Measurements from ENCODE around the gene RAD50.

RAD50 gene

DNA sequence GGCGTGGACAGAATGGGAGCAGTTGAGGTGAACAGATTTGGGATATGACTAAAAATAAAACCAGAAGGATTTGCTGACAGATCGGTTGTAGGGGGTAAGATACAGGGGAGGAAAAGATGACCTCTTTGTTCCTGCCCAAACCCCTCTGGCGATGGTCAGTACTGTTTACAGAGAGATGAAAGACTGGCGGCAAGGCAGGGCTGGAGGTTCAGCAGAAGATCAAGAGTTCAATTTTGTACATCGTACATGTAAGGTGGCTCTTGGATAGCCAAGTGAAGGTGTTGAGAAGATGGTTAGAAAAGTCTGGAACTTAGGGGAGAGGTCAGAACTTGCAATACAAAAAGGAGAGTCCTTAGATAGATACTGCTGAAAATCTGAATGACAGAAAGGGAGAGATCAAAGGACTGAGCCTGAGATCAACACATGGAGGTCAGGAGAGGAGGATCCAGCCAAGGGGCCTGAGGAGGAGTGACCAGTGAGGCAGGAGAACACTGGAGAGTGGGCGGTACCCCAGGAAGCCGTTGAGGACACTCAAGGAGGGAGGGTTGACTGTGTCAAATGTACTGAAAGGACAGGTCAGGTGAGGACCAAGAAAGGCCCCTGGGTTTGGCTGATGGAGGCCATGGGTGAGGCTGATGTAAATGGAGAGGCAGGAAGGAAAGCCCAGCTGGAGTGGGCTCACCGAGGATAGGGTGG, 124.2 kb downstream of the RAD50 start:
- 89% methylated on average over 8 of the region's 8 CpGs for WGBS

DNA sequence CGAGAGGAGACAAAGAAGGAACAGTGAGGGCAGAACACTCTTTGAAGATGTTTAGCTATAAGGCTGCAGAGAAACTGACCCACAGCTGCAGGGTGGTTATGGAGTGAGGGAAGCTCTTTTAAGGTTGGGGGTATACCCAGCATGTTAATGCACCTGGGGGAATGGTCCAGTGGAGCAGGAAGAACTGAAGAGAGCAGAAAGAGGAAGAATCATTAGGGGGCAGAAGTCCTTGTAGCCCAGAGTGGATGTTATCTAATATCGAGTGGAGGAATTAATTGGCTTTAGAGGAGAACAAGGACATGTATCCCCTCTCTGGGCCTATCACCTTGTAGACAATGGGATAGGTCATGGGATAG, 124.7 kb downstream of the RAD50 start:
- H3K9me3 ChIP-seq (ENCODE audit: insufficient read depth, low read depth, low read length) = no peaks in the 10 kb centered on the region
- no peaks in the 10 kb centered on the region for H3K36me3 ChIP-seq (ENCODE audit: insufficient read depth, low read length)
- H3K4me1 ChIP-seq (ENCODE audit: insufficient read depth, low read length) = no peaks in the 10 kb centered on the region
- H3K27ac ChIP-seq (ENCODE audit: low read depth, low read length) = no peak overlapping the region
- H3K27me3 ChIP-seq (ENCODE audit: insufficient read depth, low read length) = no peaks in the 10 kb centered on the region
- no peak overlapping the region for H3K4me3 ChIP-seq (ENCODE audit: low read length)
- no peak overlapping the region for H3K9ac ChIP-seq (ENCODE audit: low read depth, low read length)
- 95% methylated on average over 2 of the region's 2 CpGs for WGBS

More for the DNA sequence above, 124.2 kb downstream of the RAD50 start:
- Histone ChIP-seq H3K4me3 (ENCODE audit: low read length) (no peak overlapping the region), H3K27me3 (ENCODE audit: insufficient read depth, low read length) (no peaks in the 10 kb centered on the region), H3K4me1 (ENCODE audit: insufficient read depth, low read length) (no peaks in the 10 kb centered on the region), H3K27ac (ENCODE audit: low read depth, low read length) (no peak overlapping the region), H3K9ac (ENCODE audit: low read depth, low read length) (no peak overlapping the region), H3K9me3 (ENCODE audit: insufficient read depth, low read depth, low read length) (no peaks in the 10 kb centered on the region), H3K36me3 (ENCODE audit: insufficient read depth, low read length) (no peaks in the 10 kb centered on the region)

DNA sequence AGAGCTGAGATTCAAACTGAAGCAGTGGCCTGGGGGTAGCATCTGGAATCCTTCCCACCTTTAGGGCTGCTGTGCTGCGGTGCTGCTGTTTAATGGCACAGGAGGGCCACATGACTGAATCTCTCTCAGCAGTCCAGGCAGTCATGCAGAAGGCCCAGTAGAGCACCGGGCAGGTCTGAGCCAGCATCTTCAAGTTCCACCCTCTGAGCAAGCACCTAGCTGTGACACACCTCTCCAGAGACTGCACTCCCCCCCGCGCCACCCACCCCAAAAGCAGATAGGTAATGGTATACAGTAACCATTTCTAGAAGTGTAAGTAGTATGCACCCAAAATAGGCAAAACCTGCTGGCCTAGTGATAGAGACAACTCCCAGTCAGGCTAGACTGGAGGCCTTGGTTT, 125.2 kb downstream of the RAD50 start:
- H3K9ac ChIP-seq (ENCODE audit: low read depth, low read length) = no peak overlapping the region
- H3K27ac ChIP-seq (ENCODE audit: low read depth, low read length) = no peak overlapping the region
- H3K4me3 ChIP-seq (ENCODE audit: low read length) = no peak overlapping the region
- H3K9me3 ChIP-seq (ENCODE audit: insufficient read depth, low read depth, low read length) = no peaks in the 10 kb centered on the region
- no peaks in the 10 kb centered on the region for H3K27me3 ChIP-seq (ENCODE audit: insufficient read depth, low read length)
- H3K36me3 ChIP-seq (ENCODE audit: insufficient read depth, low read length) = no peaks in the 10 kb centered on the region
- H3K4me1 ChIP-seq (ENCODE audit: insufficient read depth, low read length) = no peaks in the 10 kb centered on the region
- 95% methylated on average over 4 of the region's 4 CpGs for WGBS

DNA sequence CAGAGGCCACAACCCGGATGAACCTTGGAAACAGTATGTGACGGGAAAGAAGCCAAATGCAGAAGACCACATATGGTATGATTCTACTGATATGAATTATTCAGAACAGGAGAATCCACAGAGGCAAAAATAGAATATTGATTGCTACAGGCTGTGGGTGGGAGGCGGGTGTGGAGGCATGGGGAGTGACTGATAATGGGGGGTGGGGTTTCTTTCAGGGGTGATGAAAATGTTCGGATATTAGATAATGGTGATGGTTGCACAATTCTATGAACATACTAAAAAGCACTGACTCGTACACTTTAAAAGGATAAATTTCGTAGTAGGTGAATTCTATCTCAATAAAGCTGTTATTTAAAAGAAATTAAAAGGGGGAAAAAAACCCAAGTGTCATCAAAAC, 127.7 kb downstream of the RAD50 start:
- Histone ChIP-seq H3K4me1 (ENCODE audit: insufficient read depth, low read length) (no peaks in the 10 kb centered on the region), H3K27me3 (ENCODE audit: insufficient read depth, low read length) (no peaks in the 10 kb centered on the region), H3K9ac (ENCODE audit: low read depth, low read length) (no peak overlapping the region), H3K4me3 (ENCODE audit: low read length) (no peak overlapping the region), H3K36me3 (ENCODE audit: insufficient read depth, low read length) (no peaks in the 10 kb centered on the region), H3K9me3 (ENCODE audit: insufficient read depth, low read depth, low read length) (no peaks in the 10 kb centered on the region), H3K27ac (ENCODE audit: low read depth, low read length) (no peak overlapping the region)
- 95% methylated on average over 5 of the region's 6 CpGs for WGBS

DNA sequence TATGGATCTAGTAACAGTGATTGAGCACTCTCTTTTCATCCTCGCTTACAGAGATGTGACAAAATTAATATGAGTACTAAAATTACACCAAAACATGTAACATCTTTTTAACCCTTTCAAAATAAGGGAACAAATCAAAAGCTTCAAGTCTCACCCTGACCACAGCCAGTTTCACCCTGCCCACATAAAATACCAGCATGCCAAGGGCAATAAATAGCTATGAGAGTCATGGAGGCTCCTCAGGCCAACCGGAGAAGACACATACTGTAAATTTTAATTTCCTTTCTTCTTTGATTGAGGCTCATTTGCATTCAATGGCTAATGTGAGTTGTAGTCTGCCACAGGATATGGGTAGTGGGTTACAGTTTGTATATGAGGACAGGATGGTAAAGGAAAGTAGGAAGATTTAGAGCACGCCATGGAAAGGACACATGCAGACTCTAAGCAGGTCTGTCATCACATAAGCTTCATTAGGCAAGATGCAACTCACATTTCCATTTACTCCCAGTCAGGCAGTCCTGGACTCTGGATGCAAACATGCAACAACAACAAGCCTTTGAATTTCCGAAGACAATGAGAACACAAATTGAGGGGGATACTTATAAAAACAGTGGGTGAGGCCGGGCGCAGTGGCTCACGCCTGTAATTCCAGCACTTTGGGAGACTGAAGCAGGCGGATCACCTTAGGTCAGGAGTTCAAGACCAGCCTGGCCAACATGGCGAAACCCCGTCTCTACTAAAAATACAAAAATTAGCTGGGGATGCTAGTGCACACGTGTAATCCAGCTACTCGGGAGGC, 128.3 kb downstream of the RAD50 start:
- Histone ChIP-seq H3K4me3 (ENCODE audit: low read length) (no peak overlapping the region), H3K27ac (ENCODE audit: low read depth, low read length) (no peak overlapping the region), H3K9ac (ENCODE audit: low read depth, low read length) (no peak overlapping the region), H3K9me3 (ENCODE audit: insufficient read depth, low read depth, low read length) (no peaks in the 10 kb centered on the region), H3K36me3 (ENCODE audit: insufficient read depth, low read length) (no peaks in the 10 kb centered on the region), H3K4me1 (ENCODE audit: insufficient read depth, low read length) (no peaks in the 10 kb centered on the region), H3K27me3 (ENCODE audit: insufficient read depth, low read length) (no peaks in the 10 kb centered on the region)
- 94% methylated on average over 11 of the region's 12 CpGs for WGBS

DNA sequence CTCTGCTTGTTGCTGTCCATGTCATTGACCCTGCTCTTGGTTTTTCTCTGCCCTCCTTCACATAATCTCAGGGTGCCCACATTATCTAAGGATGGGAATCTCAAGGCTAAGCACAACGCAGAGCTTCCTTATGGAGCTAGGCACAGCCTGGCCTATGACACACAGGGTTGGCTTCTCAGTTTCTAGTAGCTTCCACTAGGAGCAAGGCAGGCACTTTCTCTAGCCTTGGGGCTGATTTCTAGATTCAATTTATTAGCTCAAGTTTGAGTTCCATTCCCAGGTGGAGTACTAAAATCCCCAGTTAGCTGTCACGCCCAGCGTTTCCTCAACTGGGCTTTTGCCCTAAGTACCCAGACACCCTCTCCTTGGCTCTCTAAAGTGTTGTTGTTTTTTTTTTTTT, 129.4 kb downstream of the RAD50 start:
- 92% methylated on average over 3 of the region's 3 CpGs for WGBS
- H3K9me3 ChIP-seq (ENCODE audit: insufficient read depth, low read depth, low read length) = no peaks in the 10 kb centered on the region
- H3K27ac ChIP-seq (ENCODE audit: low read depth, low read length) = no peak overlapping the region

DNA sequence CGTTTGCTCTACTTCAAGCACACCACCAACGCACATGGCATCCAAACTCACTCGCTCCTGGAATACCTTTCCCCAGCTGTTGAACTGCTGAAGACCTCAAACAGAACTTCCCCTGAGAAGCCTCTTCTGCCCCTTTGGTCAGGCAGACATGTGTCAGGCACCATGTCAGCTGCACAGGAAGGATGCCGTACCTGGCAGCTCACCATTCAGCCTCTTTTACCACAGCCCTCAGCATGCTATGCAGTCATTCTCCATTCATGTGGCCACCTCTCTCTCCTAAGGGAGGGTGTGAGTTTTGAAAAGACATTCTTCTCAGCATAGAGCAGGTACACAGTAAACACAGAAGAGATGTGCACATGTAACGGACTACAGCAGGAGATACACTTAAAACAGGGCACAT, 131.2 kb downstream of the RAD50 start:
- no peaks in the 10 kb centered on the region for H3K9me3 ChIP-seq (ENCODE audit: insufficient read depth, low read depth, low read length)
- H3K4me3 ChIP-seq (ENCODE audit: low read length) = no peak overlapping the region
- 89% methylated on average over 5 of the region's 5 CpGs for WGBS
- H3K4me1 ChIP-seq (ENCODE audit: insufficient read depth, low read length) = no peaks in the 10 kb centered on the region
- no peak overlapping the region for H3K27ac ChIP-seq (ENCODE audit: low read depth, low read length)
- H3K36me3 ChIP-seq (ENCODE audit: insufficient read depth, low read length) = no peaks in the 10 kb centered on the region
- H3K9ac ChIP-seq (ENCODE audit: low read depth, low read length) = no peak overlapping the region
- no peaks in the 10 kb centered on the region for H3K27me3 ChIP-seq (ENCODE audit: insufficient read depth, low read length)

More for the DNA sequence above, 129.4 kb downstream of the RAD50 start:
- Histone ChIP-seq H3K9ac (ENCODE audit: low read depth, low read length) (no peak overlapping the region), H3K4me3 (ENCODE audit: low read length) (no peak overlapping the region), H3K4me1 (ENCODE audit: insufficient read depth, low read length) (no peaks in the 10 kb centered on the region), H3K36me3 (ENCODE audit: insufficient read depth, low read length) (no peaks in the 10 kb centered on the region), H3K27me3 (ENCODE audit: insufficient read depth, low read length) (no peaks in the 10 kb centered on the region)

DNA sequence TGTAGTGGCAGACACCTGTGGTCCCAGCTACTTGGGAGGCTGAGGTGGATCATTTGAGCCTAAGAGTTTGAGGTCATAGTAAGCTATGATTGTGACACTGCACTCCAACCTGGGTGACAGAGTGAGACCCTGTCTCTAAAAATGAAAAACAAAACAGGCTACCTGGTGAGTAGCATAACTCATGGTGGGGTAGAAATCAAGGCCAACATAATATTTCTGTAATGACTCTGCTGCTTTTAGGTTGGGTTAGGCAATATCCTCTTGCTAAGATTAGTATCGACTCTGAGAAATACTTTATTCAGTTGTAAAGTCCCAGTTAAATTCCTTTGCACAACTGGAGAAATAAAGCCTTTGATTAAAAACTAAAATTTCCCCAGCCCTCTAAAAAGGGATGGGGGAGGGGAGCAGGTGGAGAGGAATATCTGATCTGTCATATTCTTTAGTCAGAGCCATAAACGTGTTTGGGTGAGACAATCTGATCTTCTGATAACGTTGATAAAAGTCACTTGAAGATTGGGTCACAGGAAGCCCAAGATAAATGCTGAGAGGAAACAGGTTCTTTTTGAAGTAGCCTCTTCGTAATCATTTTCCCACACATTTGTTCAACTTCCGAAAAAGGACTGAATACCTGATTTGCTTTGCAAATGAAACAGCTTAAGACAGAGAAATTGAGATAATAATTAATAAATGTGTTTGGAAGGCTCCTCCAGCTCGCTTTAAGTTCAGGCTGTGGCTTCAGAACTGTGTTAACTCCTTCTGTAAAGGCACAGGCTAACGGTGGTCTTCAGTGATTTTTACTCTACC, 132.0 kb downstream of the RAD50 start:
- no peaks in the 10 kb centered on the region for H3K36me3 ChIP-seq (ENCODE audit: insufficient read depth, low read length)
- H3K9ac ChIP-seq (ENCODE audit: low read depth, low read length) = no peak overlapping the region
- H3K27ac ChIP-seq (ENCODE audit: low read depth, low read length) = no peak overlapping the region
- H3K4me3 ChIP-seq (ENCODE audit: low read length) = no peak overlapping the region
- H3K4me1 ChIP-seq (ENCODE audit: insufficient read depth, low read length) = no peaks in the 10 kb centered on the region
- no peaks in the 10 kb centered on the region for H3K27me3 ChIP-seq (ENCODE audit: insufficient read depth, low read length)
- 87% methylated on average over 7 of the region's 7 CpGs for WGBS
- no peaks in the 10 kb centered on the region for H3K9me3 ChIP-seq (ENCODE audit: insufficient read depth, low read depth, low read length)

DNA sequence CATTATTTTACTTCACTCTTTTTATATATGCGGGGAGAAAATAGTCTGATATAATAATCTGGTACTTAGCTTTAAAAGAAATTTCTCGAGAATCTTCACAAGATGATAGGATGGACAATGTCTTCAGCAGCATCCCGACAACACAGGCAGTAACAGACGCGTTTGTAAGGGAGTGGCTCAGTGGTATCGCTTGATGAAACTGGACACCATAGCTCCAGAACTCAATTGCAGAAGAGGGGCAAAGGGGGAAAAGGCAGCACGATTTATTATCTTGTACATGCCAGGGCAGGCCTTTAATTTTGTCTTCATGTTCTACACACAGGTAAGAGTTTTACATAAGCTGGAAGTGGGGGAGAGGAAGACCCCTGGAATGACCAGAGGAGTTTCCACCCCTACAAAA, 132.7 kb downstream of the RAD50 start:
- no peaks in the 10 kb centered on the region for H3K36me3 ChIP-seq (ENCODE audit: insufficient read depth, low read length)
- WGBS = 93% methylated on average over 7 of the region's 7 CpGs
- H3K9ac ChIP-seq (ENCODE audit: low read depth, low read length) = no peak overlapping the region
- H3K4me3 ChIP-seq (ENCODE audit: low read length) = no peak overlapping the region
- no peaks in the 10 kb centered on the region for H3K27me3 ChIP-seq (ENCODE audit: insufficient read depth, low read length)
- no peaks in the 10 kb centered on the region for H3K4me1 ChIP-seq (ENCODE audit: insufficient read depth, low read length)
- no peaks in the 10 kb centered on the region for H3K9me3 ChIP-seq (ENCODE audit: insufficient read depth, low read depth, low read length)
- H3K27ac ChIP-seq (ENCODE audit: low read depth, low read length) = no peak overlapping the region

DNA sequence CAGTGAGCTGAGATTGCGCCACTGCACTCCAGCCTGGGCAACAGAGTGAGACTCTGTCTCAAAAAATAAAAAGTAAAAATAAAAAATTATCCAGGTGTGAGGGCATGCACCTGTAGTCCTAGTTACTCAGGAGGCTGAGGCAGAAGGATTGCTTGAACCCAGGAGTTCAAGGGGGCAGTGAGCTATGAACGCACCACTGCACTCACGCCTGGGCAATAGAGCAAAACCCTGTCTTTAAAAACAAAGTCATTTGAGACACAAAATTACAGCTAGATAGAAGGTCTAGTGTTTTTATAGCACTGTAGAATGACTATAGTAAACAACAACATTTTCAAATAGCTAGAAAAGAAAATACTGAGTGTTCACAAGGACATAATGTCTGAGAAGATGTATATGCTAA, 133.4 kb downstream of the RAD50 start:
- no peaks in the 10 kb centered on the region for H3K27me3 ChIP-seq (ENCODE audit: insufficient read depth, low read length)
- no peak overlapping the region for H3K27ac ChIP-seq (ENCODE audit: low read depth, low read length)
- H3K36me3 ChIP-seq (ENCODE audit: insufficient read depth, low read length) = no peaks in the 10 kb centered on the region
- no peak overlapping the region for H3K4me3 ChIP-seq (ENCODE audit: low read length)
- 96% methylated on average over 3 of the region's 3 CpGs for WGBS
- H3K9ac ChIP-seq (ENCODE audit: low read depth, low read length) = no peak overlapping the region
- no peaks in the 10 kb centered on the region for H3K4me1 ChIP-seq (ENCODE audit: insufficient read depth, low read length)
- no peaks in the 10 kb centered on the region for H3K9me3 ChIP-seq (ENCODE audit: insufficient read depth, low read depth, low read length)
